Neural progenitor cell (in vitro differentiated cells): ENCODE measurements around the gene GALNS.

Experiments used
- CTCF ChIP-seq: fragments of 200-600 bp; sonication (generic); IDR thresholded peaks from 2 replicates; pipeline ENCODE4 v1.5.1; 2017; ENCODE audit warnings: antibody characterized with exemption, mild to moderate bottlenecking
- EZH2 ChIP-seq: fragments of 200-600 bp; sonication (generic); IDR thresholded peaks from 2 replicates; pipeline ENCODE4 v1.6.1; 2017; ENCODE audit warnings: antibody characterized with exemption, mild to moderate bottlenecking, moderate library complexity
- EZH2phosphoT487 ChIP-seq: fragments of 200-600 bp; sonication (generic); IDR thresholded peaks from 2 replicates; pipeline ENCODE4 v1.6.1; 2017; ENCODE audit warnings: antibody characterized with exemption

GRCh38 chr16:88902744-88903143 lies 46.0 kb upstream of the GALNS start:
- no peak for TF ChIP-seq CTCF
- TF ChIP-seq EZH2 = no peak
- TF ChIP-seq EZH2phosphoT487 = no peak
